GM19351 (cell line): ENCODE results near the gene CRISP1.
A peak's percentile ranks its signal among the peaks of the same experiment; 100 is the strongest.
"Not testable (repeated sequence)": the region's sequence is repeated elsewhere in the genome, so short reads cannot be mapped to it uniquely, and the experiment has no call there.

ENCODE experiments used
- ATAC-seq: cut with Tn5 transposase; IDR thresholded peaks from one replicate; pipeline ENCODE4 v1.9.1; 2021; ENCODE audit warnings: mild to moderate bottlenecking, moderate library complexity; ENCODE audit not compliant: unreplicated experiment

Gene CRISP1, protein sequence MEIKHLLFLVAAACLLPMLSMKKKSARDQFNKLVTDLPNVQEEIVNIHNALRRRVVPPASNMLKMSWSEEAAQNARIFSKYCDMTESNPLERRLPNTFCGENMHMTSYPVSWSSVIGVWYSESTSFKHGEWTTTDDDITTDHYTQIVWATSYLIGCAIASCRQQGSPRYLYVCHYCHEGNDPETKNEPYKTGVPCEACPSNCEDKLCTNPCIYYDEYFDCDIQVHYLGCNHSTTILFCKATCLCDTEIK

GRCh38 chr6:49866485-49866943 lies at the start of gene CRISP1:
CRISP1 (minus strand) TSS chr6:49866535; CDS start chr6:49857400, 9,135 bp downstream.
- no peak for ATAC-seq

DNA sequence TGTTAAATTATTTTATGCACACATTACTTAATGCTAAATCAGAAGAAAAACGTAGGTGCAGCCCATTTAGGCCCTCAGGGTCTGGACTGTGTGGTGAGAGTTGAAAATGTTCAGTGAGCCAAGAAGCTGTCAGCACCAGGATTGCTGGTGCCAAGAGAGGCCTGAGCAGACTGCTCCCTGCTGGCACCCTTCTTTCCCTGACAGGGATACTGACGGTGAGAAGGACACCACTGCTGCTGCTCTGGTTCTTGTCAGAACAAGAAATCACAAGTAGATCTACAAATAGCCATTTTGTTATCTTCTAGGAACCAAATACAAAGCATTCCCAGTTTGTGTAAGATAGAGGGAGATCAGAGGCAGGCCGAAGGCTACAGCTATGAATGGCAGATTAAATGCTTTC lies 48.7 kb upstream of the CRISP1 start:
- no peak for ATAC-seq

GRCh38 chr6:49913636-49914375 lies 47.5 kb upstream of the CRISP1 start:
- ATAC-seq, result no peak

GRCh38 chr6:49912196-49912595 lies 45.9 kb upstream of the CRISP1 start:
- no peak for ATAC-seq

- ATAC-seq, result no peak
Observed at GRCh38 chr6:49911252-49911651, 44.9 kb upstream of the CRISP1 start.

DNA sequence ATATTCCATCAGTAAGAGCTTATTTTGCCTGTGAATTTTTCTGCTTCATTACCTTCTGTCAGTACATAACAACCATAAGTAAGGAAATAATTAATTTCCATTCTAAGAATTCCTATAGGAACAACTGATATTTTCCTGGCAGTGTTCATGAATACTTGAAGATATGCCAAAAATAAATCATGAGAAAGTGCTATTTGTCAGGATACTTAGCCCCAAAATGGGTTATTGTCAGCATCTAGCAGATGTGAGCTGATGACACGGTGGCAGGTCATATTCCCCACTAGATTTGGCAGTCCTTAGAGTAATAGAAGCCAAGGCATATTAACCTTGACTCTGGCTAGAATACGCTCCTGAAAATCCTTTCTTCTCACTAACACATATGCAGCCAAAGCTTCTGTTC lies 43.2 kb upstream of the CRISP1 start:
- ATAC-seq, result no peak

DNA sequence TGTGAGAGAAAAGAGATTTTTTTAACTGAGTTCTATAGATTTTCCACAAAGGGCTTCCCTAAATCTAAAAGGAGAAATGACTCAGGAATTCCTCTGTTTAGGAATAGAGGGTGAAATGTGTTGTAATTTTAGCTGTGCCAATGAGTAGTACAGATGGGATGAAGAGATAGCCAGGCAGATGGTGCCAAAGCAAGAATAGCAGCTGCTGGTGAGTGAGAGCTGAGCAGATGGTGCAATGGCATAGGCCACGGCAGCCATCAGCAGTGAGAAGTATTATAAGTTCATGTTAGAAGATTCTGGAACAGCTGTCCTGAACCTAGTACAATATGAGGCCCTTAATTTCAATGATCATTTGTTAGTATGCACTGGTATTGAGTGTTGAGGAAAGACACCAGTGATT lies 40.2 kb upstream of the CRISP1 start:
- no peak for ATAC-seq

- ATAC-seq, result no peak
Observed at GRCh38 chr6:49905296-49905695, 39.0 kb upstream of the CRISP1 start.

DNA sequence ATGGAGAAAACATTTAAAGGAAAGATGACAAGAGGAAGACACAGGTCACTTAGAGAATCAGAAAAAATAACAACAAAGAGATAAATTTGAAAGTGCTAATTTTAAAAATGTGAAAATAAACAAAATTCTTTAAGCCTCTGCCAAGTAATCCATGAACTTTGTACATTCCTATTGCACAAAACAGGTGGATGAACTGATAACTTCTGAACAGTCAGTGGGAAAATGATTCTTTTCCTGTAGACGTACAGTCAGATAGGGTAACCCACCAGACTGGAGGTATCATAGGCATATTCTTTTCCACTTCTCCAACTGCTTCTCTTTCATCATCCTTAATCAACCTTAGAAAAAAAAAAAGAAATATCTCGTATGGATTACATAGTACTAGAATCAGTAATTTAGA lies 36.5 kb upstream of the CRISP1 start:
- no peak for ATAC-seq

GRCh38 chr6:49898904-49899566 lies 32.7 kb upstream of the CRISP1 start:
- ATAC-seq, result no peak

GRCh38 chr6:49895553-49895952 lies 29.2 kb upstream of the CRISP1 start:
- not testable (repeated sequence) for ATAC-seq

DNA sequence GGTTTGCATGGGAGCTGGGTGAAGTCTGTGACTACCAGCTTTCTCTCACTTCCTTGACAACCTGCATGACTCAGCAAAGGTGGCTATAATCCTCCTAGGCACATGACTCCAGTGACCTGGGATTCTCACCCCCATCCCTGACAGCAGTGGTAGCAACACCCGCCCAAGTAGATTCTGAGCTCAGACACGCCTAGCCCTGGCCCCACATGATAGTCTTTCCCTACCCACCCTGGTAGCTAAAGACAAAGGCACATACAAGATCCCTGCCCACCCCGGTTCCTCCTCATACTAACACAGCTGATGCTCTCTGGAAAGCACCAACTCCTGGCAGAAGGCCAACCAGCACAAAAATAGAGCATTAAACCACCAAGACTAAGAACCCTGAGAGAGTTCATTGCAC lies 25.9 kb upstream of the CRISP1 start:
- ATAC-seq, result no peak

DNA sequence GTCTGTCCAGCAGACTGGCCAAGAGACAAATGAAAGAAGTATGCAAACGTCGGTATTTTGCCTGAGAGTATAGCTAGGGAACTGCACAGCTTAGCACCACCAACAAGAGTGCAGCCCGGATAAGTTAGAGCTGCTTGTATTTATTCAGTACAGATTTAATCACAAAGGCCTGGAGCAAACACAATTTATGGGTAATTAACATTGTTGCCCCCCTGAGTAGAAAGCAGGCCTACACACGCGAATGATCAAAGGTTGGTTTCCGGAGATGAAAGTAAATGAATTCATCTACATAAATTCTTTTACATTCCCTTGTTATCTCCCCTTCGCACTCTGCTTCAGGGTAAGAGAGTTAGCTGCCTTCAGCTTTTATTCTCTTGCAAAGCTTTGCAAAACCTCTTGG lies 24.7 kb upstream of the CRISP1 start:
- ATAC-seq, result no peak

DNA sequence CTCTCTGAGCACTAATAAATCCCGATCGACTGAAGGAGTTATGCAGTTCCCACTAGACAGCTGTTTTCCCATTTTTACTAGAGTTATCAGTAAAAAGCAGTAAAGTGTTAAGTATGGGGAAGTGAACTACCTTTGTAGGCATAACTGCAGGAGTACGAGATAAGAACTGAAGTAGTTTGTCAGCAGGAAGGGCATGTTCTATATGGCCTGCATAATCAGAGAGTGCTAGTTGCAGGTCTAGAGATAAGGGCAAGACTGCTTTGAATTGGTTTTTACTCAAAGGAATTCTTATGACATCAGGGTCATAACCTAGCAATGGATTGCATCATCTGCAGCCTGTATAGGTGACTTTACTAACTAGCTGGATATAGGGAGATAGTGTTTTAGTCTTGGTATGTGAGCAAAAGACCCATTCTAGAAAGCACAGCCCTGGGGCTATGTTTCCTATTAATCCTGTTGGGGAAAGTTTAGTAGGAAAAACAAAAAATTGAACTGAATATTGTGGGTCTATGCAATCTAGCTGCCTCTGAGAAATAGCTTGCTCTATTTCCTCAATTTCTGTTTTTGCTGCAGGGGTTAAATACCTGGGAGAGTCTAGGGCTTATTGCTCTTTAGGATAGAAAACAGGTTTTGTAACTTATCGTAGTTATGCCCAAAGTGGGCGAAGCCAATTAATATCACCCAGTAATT lies 22.6 kb upstream of the CRISP1 start:
- ATAC-seq, result no peak

GRCh38 chr6:49868951-49869529 lies 2.7 kb upstream of the CRISP1 start:
- ATAC-seq, result no peak

DNA sequence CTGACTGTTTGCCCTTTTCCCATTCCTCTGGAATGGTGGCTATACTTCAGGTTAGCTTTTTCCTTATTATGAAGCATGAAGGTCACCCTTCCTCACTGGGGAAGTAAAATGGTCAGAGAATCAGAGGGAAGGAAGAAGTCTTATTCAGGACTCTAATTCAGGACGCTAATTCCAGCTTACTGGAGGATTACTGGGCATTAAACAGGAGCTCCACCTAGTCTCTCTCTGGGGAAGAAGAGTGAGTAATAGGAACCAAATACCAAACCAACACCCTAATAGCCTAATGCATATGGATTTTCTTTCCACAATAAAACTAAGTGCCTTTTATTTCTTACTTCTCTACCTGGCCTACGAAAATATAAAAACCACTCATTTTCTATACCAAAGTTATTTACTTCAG lies 10.1 kb downstream of the CRISP1 start:
- ATAC-seq, result no peak

GRCh38 chr6:49855221-49855620 lies 11.1 kb downstream of the CRISP1 start:
- ATAC-seq, result no peak

GRCh38 chr6:49852975-49853374 lies 13.4 kb downstream of the CRISP1 start:
- no peak for ATAC-seq

GRCh38 chr6:49849213-49849907 lies 17.0 kb downstream of the CRISP1 start:
- ATAC-seq, result peak; percentile 88

DNA sequence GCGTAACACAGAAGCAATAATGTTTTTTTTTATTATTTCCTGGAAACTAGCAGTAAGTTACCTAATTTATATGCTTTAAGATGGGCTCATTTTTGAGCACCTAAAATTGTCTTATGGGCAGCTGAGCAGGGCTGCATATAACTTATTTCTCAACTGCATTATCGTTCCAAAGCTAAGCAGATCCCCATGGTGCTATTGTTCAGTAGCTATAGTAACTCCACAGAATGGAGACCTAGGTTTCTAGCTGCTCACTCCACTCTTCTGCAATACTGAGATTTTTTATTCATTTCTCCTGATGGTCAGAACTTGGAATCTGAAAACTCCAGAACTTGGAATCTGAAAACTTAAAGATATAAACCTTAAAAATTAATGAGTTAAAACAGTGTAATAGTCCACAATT lies 18.7 kb downstream of the CRISP1 start:
- ATAC-seq, result no peak
